Fibroblast of skin of right biceps (primary cell): Measurements from ENCODE around the gene MEGF6.

Experiments
- DNase-seq: peaks from one replicate; pipeline ENCODE4 v3.0.0-alpha.2; 2013

Gene MEGF6

DNA sequence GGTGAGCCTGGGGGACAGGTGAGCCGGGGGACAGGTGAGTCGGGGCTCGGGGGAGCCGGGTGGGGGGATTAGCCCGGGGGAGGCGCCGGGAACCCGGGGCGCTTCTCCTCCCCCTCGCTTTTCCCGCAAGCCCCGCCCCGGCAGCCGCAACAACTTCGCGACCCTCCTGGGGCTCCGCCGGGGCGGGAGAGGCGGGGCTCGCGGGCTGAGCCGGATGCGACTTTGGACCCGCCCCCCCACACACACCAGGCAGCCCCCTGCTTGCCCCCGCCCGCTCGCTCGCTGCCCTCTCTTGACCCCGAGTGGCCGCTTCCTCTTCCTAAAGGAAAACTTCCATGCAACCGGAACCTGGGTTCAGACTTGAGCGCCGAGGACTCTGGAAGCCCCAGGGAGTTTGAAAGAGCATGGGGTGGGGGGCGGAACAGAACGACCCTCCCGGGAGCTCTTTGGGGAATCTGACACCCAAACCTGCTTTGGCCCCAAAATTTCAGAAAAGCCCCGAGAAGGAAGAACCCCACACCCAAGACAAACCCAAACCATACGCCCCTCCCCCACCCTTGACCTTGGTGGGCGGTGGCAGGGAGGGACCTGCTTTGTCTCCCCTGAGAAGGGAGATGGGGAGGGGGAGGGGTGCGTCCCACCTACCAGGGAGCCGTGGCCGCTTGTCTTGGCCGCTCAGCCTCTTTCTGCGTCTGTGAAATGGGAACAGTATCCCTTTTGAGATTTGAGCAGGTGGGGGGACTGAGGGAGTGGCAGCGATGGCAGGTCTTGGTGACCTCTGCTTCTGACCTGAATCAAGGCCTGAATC lies 156.3 kb downstream of the MEGF6 start:
- no peak for DNase-seq

DNA sequence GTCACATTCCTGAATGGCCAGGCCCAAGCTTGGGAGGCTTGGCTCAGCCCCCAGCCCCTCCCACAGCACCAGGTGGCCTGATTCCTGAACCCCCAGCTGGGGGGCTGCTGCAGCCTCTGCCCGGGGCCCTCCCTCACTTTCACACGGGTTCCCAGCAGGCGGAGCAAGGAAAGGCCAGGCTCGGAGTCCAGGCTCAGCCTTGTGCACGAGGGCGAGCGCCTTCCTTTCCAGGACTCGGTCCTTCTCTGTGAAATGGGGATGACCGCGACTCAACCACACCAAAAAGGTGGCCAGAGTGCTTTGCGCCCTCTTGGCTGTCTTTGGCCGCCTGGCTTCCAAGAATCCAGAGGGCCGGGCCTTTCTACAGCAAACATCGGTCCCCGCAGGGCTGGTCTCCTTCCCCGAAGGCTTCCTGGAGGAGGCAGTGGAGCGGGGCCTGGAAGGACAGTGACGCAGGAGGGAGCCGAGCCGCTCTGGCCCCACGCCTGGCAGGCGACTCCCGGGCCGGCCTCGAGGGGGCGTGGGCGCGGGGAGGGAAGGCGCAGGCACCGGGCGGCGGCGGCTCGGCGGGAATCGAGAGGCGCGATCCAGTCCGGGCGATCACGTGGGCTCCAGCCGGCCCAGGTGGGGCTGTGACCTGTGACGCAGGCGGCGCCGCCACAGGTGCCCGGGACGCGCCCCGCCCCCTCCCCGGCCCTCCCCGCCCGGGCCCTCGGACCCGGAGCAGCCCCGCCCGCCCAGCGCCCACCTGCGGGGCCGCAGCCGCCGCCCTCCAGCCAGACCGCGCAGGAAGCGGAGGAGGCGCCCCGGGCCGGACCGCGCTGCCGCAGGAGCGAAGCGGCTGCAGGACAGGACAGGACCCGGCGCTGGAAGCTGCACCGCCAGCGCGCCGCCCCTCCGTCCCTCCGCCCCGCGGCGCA lies 157.2 kb downstream of the MEGF6 start, which contains the start of gene ARHGEF16:
Gene ARHGEF16 (plus strand): TSS at position 775 of the 920 bp plus-strand sequence. CDS start 8,420 bp downstream, outside the sequence.
- DNase-seq, result peak; percentile 25

DNA sequence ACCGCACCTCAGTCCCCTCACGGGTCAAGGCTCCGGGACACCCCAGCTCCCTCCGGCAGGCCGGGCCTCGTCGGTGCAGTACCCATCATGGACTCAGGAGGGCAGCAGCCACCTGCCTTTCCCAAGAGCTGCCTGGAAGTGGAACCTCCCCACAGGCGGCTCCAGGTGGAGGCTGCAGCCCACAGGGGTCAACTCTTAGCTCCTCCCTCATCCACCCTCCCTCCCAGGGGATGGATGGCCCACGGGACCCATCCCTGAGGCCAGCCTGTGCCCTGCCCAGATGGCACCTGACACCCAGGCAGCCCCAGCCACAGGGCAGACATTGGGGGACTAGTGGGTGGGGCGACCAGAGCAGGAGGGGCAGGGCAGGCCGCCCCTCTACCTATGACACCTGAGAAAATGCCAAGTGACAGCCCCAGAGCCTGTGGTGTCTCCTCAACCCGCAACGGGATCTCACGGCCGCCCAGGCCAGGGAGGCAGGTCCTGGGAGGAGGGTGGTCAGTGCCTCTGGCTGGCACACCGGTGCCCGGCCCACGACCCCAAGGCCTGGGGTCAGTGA lies 158.0 kb downstream of the MEGF6 start:
- DNase-seq, result peak; percentile 46

DNA sequence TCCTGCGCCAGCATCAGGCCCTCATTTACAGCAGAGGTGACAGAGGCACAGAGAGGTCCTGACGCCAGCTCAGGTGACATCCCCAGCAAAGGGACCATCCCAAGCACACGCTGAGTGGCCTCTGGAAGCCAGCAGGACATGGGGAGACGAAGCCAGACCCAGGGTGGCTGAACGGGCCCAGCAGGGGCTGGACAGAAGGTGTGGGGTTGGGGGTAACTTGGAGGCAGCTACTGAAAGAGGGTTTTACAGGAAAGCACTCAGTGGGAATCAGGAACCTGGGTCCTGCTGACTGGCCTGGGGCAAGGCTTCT lies 158.5 kb downstream of the MEGF6 start:
- DNase-seq, result no peak

DNA sequence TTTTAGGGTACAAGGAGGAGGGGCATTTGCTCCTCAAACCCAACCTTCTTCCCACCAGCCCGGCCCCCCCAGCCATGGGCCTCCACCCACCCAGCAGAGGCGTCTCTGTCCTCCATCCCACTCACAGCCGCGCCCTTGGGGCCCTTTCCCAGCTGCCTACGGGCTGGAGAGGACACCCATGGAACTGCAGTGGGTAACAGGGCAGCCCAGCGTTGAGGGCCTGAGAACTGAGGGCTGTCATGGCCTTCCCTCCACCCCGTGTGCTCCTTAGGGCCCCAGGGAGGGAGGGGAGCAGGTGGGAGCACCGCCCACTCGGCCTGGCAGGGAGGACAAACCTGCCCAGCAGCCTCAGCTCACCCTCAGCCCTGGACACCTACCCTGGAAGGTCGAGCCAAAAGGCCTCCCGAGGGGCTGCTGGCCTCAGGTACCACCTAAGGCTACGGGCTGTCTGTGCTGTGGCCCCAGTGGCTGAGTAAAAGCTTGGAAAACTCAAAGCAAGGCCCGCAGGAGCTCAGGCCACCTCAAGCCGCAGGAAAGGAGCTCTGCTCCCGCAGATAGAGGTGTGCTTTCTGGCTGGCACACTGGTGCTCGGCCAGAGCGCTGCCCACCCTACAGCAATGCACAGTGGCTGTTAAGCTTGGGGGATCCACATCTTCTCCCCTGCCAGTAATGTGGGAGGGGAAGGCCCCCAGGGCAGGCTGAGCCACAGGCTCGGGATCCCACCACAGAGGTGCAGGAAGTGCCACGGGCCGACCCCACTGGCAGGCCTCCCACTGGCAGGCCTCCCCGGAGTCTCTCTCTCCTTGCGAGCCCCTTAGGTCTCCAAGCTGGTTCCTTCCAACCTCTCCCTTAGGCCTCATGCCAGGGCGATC lies 159.1 kb downstream of the MEGF6 start:
- no peak for DNase-seq

DNA sequence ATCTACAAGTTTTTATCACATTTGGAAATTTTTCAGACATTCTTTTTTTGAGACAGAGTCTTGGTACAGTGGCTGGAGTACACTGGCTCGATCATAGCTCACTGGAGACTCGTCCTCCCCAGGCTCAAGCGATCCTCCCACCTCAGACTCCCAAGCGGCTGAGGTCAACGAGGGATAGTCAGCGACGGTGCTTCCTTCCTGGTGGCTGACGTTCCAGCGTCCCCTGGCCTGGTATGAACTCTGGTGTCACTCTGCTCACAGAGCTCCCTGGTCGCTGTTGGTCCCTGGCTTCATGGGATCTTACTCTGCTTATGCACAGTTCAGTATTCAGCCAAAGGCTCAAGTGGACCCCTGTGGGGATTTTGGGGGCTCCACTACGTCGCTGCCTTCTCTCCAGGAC lies 160.3 kb downstream of the MEGF6 start:
- DNase-seq, result no peak

DNA sequence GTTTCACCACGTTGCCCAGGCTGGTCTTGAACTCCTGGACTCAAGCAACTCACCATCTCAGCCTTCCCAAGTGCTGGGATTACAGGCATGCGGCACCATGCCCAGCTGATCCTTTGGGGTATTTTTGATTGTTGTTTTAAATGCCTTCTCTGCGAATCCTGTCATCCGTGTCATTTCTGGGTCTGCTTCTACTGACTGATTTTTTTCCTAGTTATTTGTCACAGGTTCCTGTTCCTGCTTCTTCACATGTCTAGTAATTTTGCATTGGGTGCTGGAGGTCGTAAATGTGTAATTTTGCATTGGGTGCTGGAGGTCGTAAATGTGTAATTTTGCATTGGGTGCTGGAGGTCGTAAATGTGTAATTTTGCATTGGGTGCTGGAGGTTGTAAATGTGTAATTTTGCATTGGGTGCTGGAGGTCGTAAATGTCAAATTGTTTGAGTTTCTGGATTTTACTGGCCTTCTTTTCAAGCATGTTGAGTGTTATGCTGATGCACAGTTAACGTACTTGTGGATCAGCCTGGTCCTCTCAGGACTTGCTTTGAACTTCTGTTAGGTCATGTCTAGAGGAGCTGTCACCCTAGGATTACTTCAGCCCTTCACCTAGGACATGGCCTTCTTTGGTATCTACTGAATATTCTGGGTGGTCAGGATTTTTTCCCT lies 161.0 kb downstream of the MEGF6 start:
- DNase-seq, result no peak

DNA sequence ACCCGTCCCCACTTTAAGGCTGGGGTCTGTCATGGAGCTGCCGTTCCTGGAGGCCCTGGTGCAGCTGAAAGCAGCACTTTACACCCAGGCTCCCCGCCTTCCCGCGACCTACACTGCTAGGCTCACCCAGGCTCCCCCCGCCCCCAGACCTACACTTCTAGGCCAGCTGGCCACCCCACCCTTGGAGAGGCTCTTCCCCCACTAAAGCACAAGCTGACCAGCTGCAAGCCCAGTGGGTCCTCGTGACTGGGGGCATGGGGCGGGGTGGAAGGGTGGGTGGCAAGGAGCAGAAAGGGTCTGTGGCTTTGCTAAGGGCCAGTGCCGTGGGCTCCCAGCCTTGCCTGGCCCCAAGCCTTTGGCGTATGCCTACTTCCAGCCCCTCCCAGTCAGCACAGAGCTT lies 166.6 kb downstream of the MEGF6 start:
- no peak for DNase-seq

DNA sequence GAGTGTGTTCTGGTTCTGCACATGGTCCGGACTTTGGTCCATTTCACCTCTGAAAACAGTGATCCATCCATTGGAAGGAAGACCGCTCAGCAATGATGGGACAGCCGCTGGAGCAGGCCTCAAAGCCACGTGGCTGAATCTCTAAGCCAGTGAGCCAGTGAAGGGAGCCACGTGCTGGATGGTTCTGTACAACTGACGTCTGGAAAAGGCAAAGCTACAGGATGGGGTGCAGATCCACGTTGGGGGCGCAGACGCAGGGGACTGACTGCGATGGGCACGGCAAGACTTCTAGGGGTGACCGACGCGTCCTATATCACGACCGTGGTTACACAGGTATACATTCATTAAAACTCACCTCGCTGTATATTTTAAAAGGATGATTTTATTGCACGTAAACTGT lies 167.0 kb downstream of the MEGF6 start:
- no peak for DNase-seq

DNA sequence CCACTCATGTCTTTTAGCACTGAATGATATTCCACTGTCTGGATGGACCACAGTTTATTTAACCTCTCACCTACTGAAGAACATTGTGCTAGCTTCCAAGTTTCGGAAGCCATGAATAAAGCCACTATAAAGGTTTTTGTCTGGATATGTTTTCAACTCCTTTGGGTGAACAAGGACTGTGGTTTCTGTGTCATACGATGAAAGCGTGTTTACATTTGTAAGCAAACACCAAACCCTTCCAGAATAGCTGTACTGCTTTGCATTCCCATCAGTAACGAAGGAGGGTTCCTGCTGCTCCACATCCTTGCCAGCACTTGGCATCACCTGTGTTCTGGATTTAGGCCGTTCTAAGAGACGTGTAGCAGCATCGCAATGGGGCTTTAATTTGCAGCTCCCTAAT lies 167.5 kb downstream of the MEGF6 start:
- no peak for DNase-seq

DNA sequence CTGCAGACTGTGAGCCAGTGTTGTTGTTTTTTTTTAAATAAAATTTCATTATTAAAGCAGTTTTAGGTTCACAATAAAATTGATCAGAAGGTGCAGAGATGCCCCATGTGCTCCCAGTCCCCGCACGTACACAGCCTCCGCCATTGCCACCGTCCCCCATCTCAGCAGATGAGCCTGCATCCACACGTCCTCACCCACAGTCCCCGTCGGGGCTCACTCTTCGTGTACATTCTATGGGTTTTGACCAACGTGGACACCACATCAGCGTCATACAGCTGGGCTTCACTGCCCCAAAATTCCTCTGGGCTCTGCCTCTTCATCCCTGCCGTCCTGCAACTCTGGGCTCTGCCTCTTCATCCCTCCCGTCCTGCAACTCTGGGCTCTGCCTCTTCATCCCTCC lies 168.4 kb downstream of the MEGF6 start:
- no peak for DNase-seq

DNA sequence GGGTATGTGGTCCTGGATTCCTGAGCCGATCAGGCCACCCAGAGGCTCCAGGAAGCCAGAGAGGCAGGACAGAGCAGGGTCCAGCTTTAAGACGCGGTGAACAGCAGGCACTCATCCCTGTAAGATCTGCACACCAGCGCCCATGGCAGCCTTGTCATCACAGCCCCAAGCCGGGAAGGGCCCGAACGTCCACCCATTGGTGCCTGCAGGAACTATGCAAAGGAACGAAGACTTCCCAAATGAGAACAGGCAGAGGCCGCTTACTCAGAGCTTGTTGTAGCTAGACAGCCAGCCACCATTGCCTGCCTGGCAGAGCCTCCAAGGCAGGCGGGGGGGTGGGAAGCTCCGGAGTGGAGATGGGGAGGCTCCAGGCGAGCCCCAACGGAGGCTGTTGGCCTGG lies 169.0 kb downstream of the MEGF6 start:
- no peak for DNase-seq

DNA sequence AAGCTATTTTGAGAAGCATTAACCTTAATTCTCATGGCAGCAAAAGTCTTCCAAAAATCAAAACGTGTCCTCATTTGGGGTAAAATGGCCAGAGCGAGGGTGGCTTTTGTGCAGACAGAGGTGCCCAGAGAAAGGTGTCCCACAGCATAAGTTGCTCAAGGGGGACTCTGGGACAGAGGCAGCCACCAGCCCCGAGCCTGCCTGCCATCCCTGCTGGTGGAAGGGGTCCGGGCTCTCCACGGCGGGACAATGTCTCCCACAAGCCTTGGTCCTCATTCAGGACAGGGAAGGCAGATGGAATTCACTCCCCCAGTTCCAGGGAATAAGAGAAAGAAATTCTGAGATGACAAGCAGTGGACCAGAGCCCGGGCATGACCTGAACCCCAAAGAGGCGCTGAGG lies 169.4 kb downstream of the MEGF6 start:
- no peak for DNase-seq

DNA sequence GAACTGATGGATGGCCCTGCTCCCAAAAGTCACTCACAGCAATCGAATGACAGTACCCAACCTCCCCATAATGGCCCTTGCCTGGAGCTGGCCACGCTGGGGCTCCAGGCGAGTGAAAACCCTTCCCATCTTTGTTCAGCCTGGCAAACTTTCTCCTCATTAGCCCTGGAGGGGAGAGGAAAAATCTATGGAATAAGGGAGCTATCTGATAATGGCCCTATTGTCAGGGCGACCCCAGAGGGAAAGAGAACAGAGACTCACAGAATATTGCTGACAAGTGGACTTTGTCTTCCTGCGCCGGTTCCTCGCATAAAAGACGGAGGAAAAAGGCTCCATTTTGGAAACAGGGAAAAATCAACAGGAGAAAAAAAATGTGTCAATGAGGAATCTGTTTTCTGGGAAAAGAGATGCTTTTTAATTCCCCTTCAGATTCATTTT lies 169.9 kb downstream of the MEGF6 start:
- no peak for DNase-seq

DNA sequence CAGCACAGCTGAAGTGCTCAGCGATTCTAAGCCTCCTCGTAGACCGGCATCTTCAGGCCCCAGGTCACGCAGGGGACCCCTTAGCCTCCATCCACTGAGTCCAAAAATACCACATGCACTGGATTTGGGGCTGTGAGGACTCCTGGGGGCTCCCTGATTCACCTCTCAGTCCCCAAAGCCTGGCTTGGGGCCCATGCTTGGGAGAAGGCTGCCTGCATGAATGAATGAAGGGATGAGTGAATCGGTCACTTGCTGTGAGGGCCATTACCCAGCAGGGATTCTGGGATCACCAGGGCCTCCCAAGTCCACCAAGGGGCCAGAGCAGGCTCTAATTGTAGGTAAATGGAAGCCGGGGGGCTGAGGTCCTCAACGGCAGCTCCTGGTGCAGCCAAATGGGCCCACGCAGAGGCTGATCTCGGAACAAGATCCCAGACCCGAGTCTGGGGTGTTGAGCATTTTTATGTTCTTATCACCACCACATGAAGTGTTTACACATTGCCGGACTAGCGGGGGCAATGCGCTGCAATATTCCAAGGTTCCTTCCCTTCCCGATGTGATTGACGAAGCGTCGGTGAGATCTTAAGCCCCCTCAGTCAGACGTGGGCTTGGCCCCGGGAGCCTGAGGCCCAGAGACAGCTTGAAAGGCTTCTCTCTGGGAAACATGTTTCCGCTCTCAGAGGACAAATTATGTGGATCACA lies 170.4 kb downstream of the MEGF6 start:
- no peak for DNase-seq

DNA sequence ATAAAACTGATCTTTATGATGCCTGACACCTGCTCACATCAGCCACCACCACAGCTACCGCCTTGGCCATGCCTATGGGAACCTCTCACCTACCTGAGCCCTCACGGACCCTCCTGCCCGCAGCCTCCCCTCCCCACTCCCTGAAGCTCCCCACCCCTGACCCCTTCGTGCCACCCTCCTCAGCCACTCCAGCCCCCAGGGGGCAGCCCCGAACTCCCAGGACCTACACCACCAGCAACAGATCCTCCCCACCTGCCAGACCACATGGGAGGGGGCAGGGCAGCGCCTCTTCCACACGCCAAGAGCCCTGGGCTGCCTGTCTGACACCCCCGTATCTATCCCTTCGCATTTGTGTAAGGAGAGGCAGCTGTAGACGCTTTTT lies 171.0 kb downstream of the MEGF6 start:
- no peak for DNase-seq
